Measurements from ENCODE around the gene AANAT. TPM values are rescaled to one million over a fixed set of nuclear protein-coding genes. Genes with fewer than 3 reads are reported as not detected.

AANAT gene
- polyA plus RNA-seq, 2 of the 4 experiments (the other 2 are of a cell fraction): 0.08 TPM; not detected in 1

- Histone ChIP-seq H3K4me1 (peaks cover 9% of the 10 kb centered on the region), H3K4me3 (no peak overlapping the region), H3K27ac (no peak overlapping the region), H3K4me2 (no peak overlapping the region), H3K9me3 (no peaks in the 10 kb centered on the region)
- ChIA-PET CTCF (interaction anchor here (0.6 to 64.5 kb wide), 12 partner anchors 9 to 310 kb away, joined by 3 to 1994 read pairs (median 152); partner anchors contain the start of genes AANAT, CYGB, JMJD6 and METTL23), POLR2A (no interaction called here)
- ATAC-seq (no peak), DNase-seq (ENCODE audit: low read depth in 1 of 2, low spot score in 1 of 2) (no peak), FAIRE-seq (no peak)
- 71% methylated on average over 14 of the region's 15 CpGs for WGBS (ENCODE audit: missing lambda C conversion rate)
- TF ChIP-seq ZSCAN20 (CRISPR knock-in tag; IDR thresholded peaks at IDR 0.05): no peak
- TF ChIP-seq CBX8 (IDR thresholded peaks at IDR 0.05): no peak
- no peak for TF ChIP-seq RNF2 (IDR thresholded peaks at IDR 0.05; ENCODE audit: borderline replicate concordance, low read depth)
- no peak for TF ChIP-seq JUN (IDR thresholded peaks at IDR 0.05)
- TF ChIP-seq BHLHE40 (IDR thresholded peaks at IDR 0.05; ENCODE audit: low read depth, low read length): no peak
- no peak for TF ChIP-seq KDM1A (IDR thresholded peaks at IDR 0.05; ENCODE audit: low read depth)
- TF ChIP-seq NFE2L2 (conservative IDR thresholded peaks at IDR 0.05; ENCODE audit: low read length): no peak
- TF ChIP-seq POLR2AphosphoS2 (conservative IDR thresholded peaks at IDR 0.05; ENCODE audit: low read length): no peak
- TF ChIP-seq KDM5A (IDR thresholded peaks at IDR 0.05): no peak
- no peak for TF ChIP-seq NR3C1 (IDR thresholded peaks at IDR 0.05)
- TF ChIP-seq, protein P1, sequence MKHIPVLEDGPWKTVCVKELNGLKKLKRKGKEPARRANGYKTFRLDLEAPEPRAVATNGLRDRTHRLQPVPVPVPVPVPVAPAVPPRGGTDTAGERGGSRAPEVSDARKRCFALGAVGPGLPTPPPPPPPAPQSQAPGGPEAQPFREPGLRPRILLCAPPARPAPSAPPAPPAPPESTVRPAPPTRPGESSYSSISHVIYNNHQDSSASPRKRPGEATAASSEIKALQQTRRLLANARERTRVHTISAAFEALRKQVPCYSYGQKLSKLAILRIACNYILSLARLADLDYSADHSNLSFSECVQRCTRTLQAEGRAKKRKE (CRISPR knock-in tag; IDR thresholded peaks at IDR 0.05; ENCODE audit: low read depth): no peak
- no peak for TF ChIP-seq ESRRA (IDR thresholded peaks at IDR 0.05; ENCODE audit: borderline replicate concordance, low read length)
- TF ChIP-seq PHF8 (IDR thresholded peaks at IDR 0.05; ENCODE audit: borderline replicate concordance, low read depth): no peak
- TF ChIP-seq, protein P2, sequence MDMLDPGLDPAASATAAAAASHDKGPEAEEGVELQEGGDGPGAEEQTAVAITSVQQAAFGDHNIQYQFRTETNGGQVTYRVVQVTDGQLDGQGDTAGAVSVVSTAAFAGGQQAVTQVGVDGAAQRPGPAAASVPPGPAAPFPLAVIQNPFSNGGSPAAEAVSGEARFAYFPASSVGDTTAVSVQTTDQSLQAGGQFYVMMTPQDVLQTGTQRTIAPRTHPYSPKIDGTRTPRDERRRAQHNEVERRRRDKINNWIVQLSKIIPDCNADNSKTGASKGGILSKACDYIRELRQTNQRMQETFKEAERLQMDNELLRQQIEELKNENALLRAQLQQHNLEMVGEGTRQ (IDR thresholded peaks at IDR 0.05): no peak
- no peak for TF ChIP-seq HOXA7 (CRISPR knock-in tag; IDR thresholded peaks at IDR 0.05)
- no peak for TF ChIP-seq FOSB (CRISPR knock-in tag; IDR thresholded peaks at IDR 0.05)
- TF ChIP-seq RCOR1 (IDR thresholded peaks at IDR 0.05; ENCODE audit: low read depth, low read length): no peak
These were observed 51.9 kb downstream of the AANAT start for GRCh38 chr17:76519048-76519966.

Other genes starting within 250 kb of the AANAT start
- gene RNF157, start 227.1 kb upstream of the AANAT start, polyA plus RNA-seq (2011; rRNA removed): 7.2 and 8.2 TPM in 2 replicates
- gene RNF157, start 227.1 kb upstream of the AANAT start, polyA plus RNA-seq (2017; fragmentation: RNase III; extraction: RNeasy Plus Mini Kit Qiagen cat#74134 plus additional on column Dnase treatment): 6.6 to 8.5 TPM (median 8.1 TPM) in 3 replicates
- 13.8 and 21.5 TPM in 2 replicates for gene UBALD2, start 202.3 kb upstream of the AANAT start, polyA plus RNA-seq (2011; rRNA removed)
- 11.4 to 12.9 TPM (median 12.8 TPM) in 3 replicates for gene UBALD2, start 202.3 kb upstream of the AANAT start, polyA plus RNA-seq (2017; fragmentation: RNase III; extraction: RNeasy Plus Mini Kit Qiagen cat#74134 plus additional on column Dnase treatment)
- gene QRICH2, start 159.3 kb upstream of the AANAT start, polyA plus RNA-seq (2011; rRNA removed): 0.57 and 0.86 TPM in 2 replicates
- 0.88 to 1.7 TPM (median 1.0 TPM) in 3 replicates for gene QRICH2, start 159.3 kb upstream of the AANAT start, polyA plus RNA-seq (2017; fragmentation: RNase III; extraction: RNeasy Plus Mini Kit Qiagen cat#74134 plus additional on column Dnase treatment)
- gene PRPSAP1, start 113.7 kb upstream of the AANAT start, polyA plus RNA-seq (2011; rRNA removed): 80.9 and 92.1 TPM in 2 replicates
- 61.9 to 63.7 TPM (median 63.3 TPM) in 3 replicates for gene PRPSAP1, start 113.7 kb upstream of the AANAT start, polyA plus RNA-seq (2017; fragmentation: RNase III; extraction: RNeasy Plus Mini Kit Qiagen cat#74134 plus additional on column Dnase treatment)
- gene SPHK1, start 83.0 kb upstream of the AANAT start, polyA plus RNA-seq (2011; rRNA removed): 4.6 and 4.7 TPM in 2 replicates
- 11.8 to 14.9 TPM (median 13.0 TPM) in 3 replicates for gene SPHK1, start 83.0 kb upstream of the AANAT start, polyA plus RNA-seq (2017; fragmentation: RNase III; extraction: RNeasy Plus Mini Kit Qiagen cat#74134 plus additional on column Dnase treatment)
- gene UBE2O, start 14.5 kb upstream of the AANAT start, polyA plus RNA-seq (2011; rRNA removed): 22.0 and 28.8 TPM in 2 replicates
- gene UBE2O, start 14.5 kb upstream of the AANAT start, polyA plus RNA-seq (2017; fragmentation: RNase III; extraction: RNeasy Plus Mini Kit Qiagen cat#74134 plus additional on column Dnase treatment): 24.5 to 25.9 TPM (median 25.7 TPM) in 3 replicates
- 14.0 and 19.9 TPM in 2 replicates for gene RHBDF2, start 33.8 kb downstream of the AANAT start, polyA plus RNA-seq (2011; rRNA removed)
- gene RHBDF2, start 33.8 kb downstream of the AANAT start, polyA plus RNA-seq (2017; fragmentation: RNase III; extraction: RNeasy Plus Mini Kit Qiagen cat#74134 plus additional on column Dnase treatment): 42.9 to 50.2 TPM (median 46.0 TPM) in 3 replicates
- 1.1 and 1.2 TPM in 2 replicates for gene CYGB, start 70.1 kb downstream of the AANAT start, polyA plus RNA-seq (2011; rRNA removed)
- 1.1 to 2.0 TPM (median 1.3 TPM) in 3 replicates for gene CYGB, start 70.1 kb downstream of the AANAT start, polyA plus RNA-seq (2017; fragmentation: RNase III; extraction: RNeasy Plus Mini Kit Qiagen cat#74134 plus additional on column Dnase treatment)
- gene PRCD, start 72.4 kb downstream of the AANAT start, polyA plus RNA-seq (2011; rRNA removed): 0.26 TPM in 1 of 2 replicates, not detected in the other
- gene PRCD, start 72.4 kb downstream of the AANAT start, polyA plus RNA-seq (2017; fragmentation: RNase III; extraction: RNeasy Plus Mini Kit Qiagen cat#74134 plus additional on column Dnase treatment): not detected in 3 replicates
- 0.74 and 0.78 TPM in 2 replicates for gene ST6GALNAC2, start 118.3 kb downstream of the AANAT start, polyA plus RNA-seq (2011; rRNA removed)
- gene ST6GALNAC2, start 118.3 kb downstream of the AANAT start, polyA plus RNA-seq (2017; fragmentation: RNase III; extraction: RNeasy Plus Mini Kit Qiagen cat#74134 plus additional on column Dnase treatment): 0.30 to 0.59 TPM (median 0.41 TPM) in 3 replicates
- 0.63 and 0.72 TPM in 2 replicates for gene ST6GALNAC1, start 176.2 kb downstream of the AANAT start, polyA plus RNA-seq (2011; rRNA removed)
- gene ST6GALNAC1, start 176.2 kb downstream of the AANAT start, polyA plus RNA-seq (2017; fragmentation: RNase III; extraction: RNeasy Plus Mini Kit Qiagen cat#74134 plus additional on column Dnase treatment): 0.09 to 0.27 TPM (median 0.09 TPM) in 3 replicates
- gene MXRA7, start 243.4 kb downstream of the AANAT start, polyA plus RNA-seq (2011; rRNA removed): 47.8 and 80.1 TPM in 2 replicates
- 48.6 to 59.2 TPM (median 57.2 TPM) in 3 replicates for gene MXRA7, start 243.4 kb downstream of the AANAT start, polyA plus RNA-seq (2017; fragmentation: RNase III; extraction: RNeasy Plus Mini Kit Qiagen cat#74134 plus additional on column Dnase treatment)